ENCODE measurements around the gene HMOX2. TPM values are rescaled to one million over a fixed set of nuclear protein-coding genes. Genes with fewer than 3 reads are reported as not detected.

The HMOX2 gene
- total and polyA plus RNA-seq, 9 donors: 25.0 to 73.3 (median 31.6) TPM

DNA sequence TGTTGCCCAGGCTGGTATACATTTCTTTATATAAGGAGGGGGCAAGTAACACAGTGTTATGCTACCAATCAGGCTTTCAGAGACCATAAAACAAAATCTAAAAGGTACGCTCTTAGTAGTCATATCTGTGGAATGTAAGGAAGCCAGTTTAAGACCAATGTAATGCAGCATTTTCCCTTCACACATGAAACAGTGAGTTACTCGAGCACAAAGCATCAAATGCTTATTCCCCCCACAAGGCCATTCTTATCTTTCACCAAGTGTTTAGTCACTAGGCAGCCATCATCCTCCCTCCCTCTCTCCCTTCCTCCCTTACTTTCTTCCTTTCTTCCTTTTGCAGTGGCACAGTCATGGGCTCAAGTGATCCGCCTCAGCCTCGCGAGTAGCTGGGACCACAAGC lies 12.8 kb downstream of the HMOX2 start:
- Histone ChIP-seq H3K9me3 (no peaks in the 10 kb centered on the region), H3K4me3 (no peak overlapping the region), H3K4me1 (ENCODE audit: insufficient read depth) (no peaks in the 10 kb centered on the region), H3K36me3 (no peaks in the 10 kb centered on the region), H3K27ac (no peak overlapping the region), H3K27me3 (no peaks in the 10 kb centered on the region)
- WGBS, 3 donors: 61 to 74% (median 74%) methylated on average over 5 of the region's 5 CpGs
- intact Hi-C loops (cut with DNase I): loop anchor here in 1 of 4 donors (5.0 kb wide), 1 partner anchor 1327 kb away; no protein-coding TSS in a partner anchor
- DNase-seq: no peak
- TF ChIP-seq, protein P1, sequence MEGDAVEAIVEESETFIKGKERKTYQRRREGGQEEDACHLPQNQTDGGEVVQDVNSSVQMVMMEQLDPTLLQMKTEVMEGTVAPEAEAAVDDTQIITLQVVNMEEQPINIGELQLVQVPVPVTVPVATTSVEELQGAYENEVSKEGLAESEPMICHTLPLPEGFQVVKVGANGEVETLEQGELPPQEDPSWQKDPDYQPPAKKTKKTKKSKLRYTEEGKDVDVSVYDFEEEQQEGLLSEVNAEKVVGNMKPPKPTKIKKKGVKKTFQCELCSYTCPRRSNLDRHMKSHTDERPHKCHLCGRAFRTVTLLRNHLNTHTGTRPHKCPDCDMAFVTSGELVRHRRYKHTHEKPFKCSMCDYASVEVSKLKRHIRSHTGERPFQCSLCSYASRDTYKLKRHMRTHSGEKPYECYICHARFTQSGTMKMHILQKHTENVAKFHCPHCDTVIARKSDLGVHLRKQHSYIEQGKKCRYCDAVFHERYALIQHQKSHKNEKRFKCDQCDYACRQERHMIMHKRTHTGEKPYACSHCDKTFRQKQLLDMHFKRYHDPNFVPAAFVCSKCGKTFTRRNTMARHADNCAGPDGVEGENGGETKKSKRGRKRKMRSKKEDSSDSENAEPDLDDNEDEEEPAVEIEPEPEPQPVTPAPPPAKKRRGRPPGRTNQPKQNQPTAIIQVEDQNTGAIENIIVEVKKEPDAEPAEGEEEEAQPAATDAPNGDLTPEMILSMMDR (IDR thresholded peaks at IDR 0.05): no peak
- no peak for TF ChIP-seq POLR2A (IDR thresholded peaks at IDR 0.05)
- TF ChIP-seq EP300 (IDR thresholded peaks at IDR 0.05): no peak

DNA sequence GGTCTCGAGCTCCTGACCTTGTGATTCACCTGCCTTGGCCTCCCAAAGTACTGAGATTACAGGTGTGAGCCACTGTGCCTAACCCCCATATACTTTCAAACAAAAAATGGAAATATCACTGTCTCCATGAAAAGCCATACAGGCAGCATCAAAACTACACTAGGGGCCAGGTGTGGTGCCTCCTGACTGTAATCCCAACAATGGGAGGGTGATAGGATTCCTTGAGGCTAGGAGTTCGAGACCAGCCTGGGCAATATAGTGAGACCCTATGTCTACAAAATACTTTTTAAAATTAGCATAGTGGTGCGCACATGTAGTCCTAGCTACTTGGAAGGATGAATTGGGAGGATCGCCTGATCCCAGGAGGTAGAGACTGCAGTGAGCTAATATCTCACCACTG lies 15.7 kb downstream of the HMOX2 start:
- Histone ChIP-seq H3K4me1 (ENCODE audit: insufficient read depth) (no peaks in the 10 kb centered on the region), H3K27ac (no peak overlapping the region), H3K9me3 (no peaks in the 10 kb centered on the region), H3K4me3 (no peak overlapping the region), H3K27me3 (no peaks in the 10 kb centered on the region), H3K36me3 (no peaks in the 10 kb centered on the region)
- DNase-seq: no peak
- TF ChIP-seq, protein P1 (IDR thresholded peaks at IDR 0.05): no peak
- TF ChIP-seq POLR2A (IDR thresholded peaks at IDR 0.05): no peak
- TF ChIP-seq EP300 (IDR thresholded peaks at IDR 0.05): no peak
- WGBS, 3 donors: 95 to 100% (median 98%) methylated on average over 4 of the region's 4 CpGs
- intact Hi-C loops (cut with DNase I): no loop called here

DNA sequence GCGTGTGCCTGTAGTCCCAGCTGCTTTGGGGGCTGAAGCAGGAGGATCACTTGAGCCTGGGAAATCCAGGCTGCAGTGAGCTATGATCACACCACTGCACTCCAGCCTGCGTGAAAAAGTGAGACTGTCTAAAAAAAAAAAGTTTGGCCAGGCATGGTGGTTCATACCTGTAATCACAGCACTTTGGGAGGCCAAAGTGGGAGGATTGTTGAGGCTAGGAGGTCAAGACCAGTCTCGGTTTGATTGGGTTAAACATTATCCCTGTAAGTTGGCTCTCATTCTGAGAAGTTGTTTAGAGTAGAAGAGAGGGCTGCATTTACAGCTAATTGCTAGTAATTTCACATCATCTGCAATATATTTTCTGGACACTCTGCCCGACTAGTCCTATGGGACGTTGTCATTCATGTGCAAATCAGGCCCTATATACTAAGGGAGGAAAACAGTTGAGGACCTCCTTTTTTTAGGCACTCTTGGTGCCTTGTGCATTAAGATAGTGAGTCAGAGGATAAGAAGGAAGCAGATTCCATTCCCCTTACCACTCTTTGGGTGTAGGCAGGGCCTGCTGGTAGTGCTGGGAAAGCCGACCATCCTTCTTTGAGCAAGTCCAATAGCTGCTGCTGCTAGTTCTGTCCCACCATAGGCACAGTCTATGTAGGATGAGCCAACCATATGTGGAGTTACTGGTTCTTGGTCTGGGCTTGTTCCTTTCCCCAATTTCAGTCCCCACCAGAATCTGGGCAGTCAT lies 18.7 kb downstream of the HMOX2 start:
- whole genome bisulfite sequencing, 3 donors: 79 to 84% (median 84%) methylated on average over 6 of the region's 6 CpGs
- Histone ChIP-seq H3K27me3 (no peaks in the 10 kb centered on the region), H3K4me1 (ENCODE audit: insufficient read depth) (no peaks in the 10 kb centered on the region), H3K9me3 (no peaks in the 10 kb centered on the region), H3K36me3 (no peaks in the 10 kb centered on the region), H3K4me3 (no peak overlapping the region), H3K27ac (no peak overlapping the region)
- DNase-seq: no peak
- TF ChIP-seq EP300 (IDR thresholded peaks at IDR 0.05) (no peak), POLR2A (IDR thresholded peaks at IDR 0.05) (no peak)
- TF ChIP-seq, protein P1 (IDR thresholded peaks at IDR 0.05): no peak
- intact Hi-C loops (cut with DNase I): no loop called here

DNA sequence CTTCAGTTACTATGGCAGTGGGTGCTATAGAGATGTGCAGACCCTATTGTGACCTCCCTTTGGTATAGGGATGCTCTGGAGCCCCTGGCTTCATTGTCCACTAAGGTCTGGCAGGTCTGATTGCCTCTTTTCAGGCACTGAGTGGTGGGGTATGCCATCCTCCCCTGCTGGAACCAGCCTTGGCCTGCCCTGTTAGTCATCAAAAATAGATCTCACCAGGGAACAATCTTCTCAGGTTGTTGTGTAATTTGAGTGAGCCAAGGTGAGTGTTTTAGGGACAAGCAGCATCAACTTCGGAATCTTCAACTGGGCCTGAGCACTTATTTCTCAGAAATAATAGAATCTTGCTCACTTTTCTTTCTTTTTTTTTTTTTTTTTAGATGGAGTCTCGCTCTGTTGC lies 19.6 kb downstream of the HMOX2 start:
- no peak for DNase-seq
- H3K9me3 ChIP-seq: no peaks in the 10 kb centered on the region
- no peaks in the 10 kb centered on the region for H3K27me3 ChIP-seq
- H3K36me3 ChIP-seq: no peaks in the 10 kb centered on the region
- TF ChIP-seq POLR2A (IDR thresholded peaks at IDR 0.05): no peak
- no peak overlapping the region for H3K27ac ChIP-seq
- peaks cover 6% of the 10 kb centered on the region for H3K4me1 ChIP-seq (ENCODE audit: insufficient read depth)
- 96 to 100% (median 96%) methylated on average over 2 of the region's 2 CpGs for WGBS, 3 donors
- intact Hi-C loops (cut with DNase I): no loop called here
- no peak overlapping the region for H3K4me3 ChIP-seq

DNA sequence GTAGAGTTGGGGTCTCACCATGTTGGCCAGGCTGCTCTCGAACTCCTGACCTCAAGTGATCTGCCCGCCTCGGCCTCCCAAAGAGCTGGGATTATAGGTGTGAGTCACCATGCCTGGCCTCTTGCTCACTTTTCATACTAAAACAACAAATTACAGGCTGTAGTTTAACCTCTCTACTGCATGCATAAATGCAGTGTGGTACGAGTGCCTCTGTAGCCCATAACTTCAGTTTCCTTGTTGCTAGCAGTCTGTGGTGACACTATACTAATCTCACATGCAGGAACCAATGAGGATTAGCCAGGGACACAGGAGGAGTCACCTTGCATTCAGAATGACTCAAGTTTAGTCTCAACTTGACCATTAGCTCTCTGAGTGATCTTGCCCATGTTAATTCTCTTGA lies 20.1 kb downstream of the HMOX2 start:
- TF ChIP-seq POLR2A (IDR thresholded peaks at IDR 0.05) (no peak), EP300 (IDR thresholded peaks at IDR 0.05) (no peak)
- Histone ChIP-seq H3K27ac (no peak overlapping the region), H3K9me3 (no peaks in the 10 kb centered on the region), H3K4me3 (no peak overlapping the region), H3K27me3 (no peaks in the 10 kb centered on the region), H3K4me1 (ENCODE audit: insufficient read depth) (peaks cover 6% of the 10 kb centered on the region), H3K36me3 (no peaks in the 10 kb centered on the region)
- intact Hi-C loops (cut with DNase I): no loop called here
- WGBS, 3 donors: 76 to 88% (median 87%) methylated on average over 4 of the region's 4 CpGs
- DNase-seq: no peak
